ENCODE measurements around the gene MCFD2. TPM values are rescaled to one million over a fixed set of nuclear protein-coding genes. Genes with fewer than 3 reads are reported as not detected.
"Not testable (repeated sequence)": the region's sequence is repeated elsewhere in the genome, so short reads cannot be mapped to it uniquely, and the experiment has no call there.

MCFD2 gene
- total and polyA plus RNA-seq, 10 donors: 10.3 to 112 (median 65.5) TPM

- peaks cover 0 to 25% (median 6%) of the 10 kb centered on the region in 6 donors for H3K4me1 ChIP-seq
- peak overlapping the region in 6 of 8 donors; percentile 14 to 88 (median 45) for H3K27ac ChIP-seq
- WGBS, 5 donors: 63 to 79% (median 65%) methylated on average over 8 of the region's 8 CpGs
- no peaks in the 10 kb centered on the region for H3K36me3 ChIP-seq
- TF ChIP-seq POLR2AphosphoS5 (IDR thresholded peaks at IDR 0.05): peak; percentile 33 to 69 (median 44)
- no peak for TF ChIP-seq POLR2A (IDR thresholded peaks at IDR 0.05)
- no peak for TF ChIP-seq CTCF (IDR thresholded peaks at IDR 0.05 in 8 of 11, conservative IDR thresholded peaks at IDR 0.05 in 3 of 11)
- intact Hi-C loops (cut with DNase I; ENCODE audit: low total_unique reads): no loop called here
- H3K27me3 ChIP-seq (replicated peaks in 1 of 7): no peaks in the 10 kb centered on the region
- no peak overlapping the region for H3K4me3 ChIP-seq
- no peaks in the 10 kb centered on the region for H3K9me3 ChIP-seq
- DNase-seq: no peak
These were observed 36.7 kb downstream of the MCFD2 start for GRCh38 chr2:46878886-46879285.

- DNase-seq: no peak
- no peak overlapping the region for H3K4me3 ChIP-seq
- peak overlapping the region in 4 of 8 donors; percentile 37 to 88 (median 62) for H3K27ac ChIP-seq
- H3K9me3 ChIP-seq: no peaks in the 10 kb centered on the region
- 88 to 95% (median 90%) methylated on average over 5 of the region's 5 CpGs for WGBS, 5 donors
- TF ChIP-seq CTCF (IDR thresholded peaks at IDR 0.05 in 8 of 11, conservative IDR thresholded peaks at IDR 0.05 in 3 of 11): peak in 1 of 11 experiments; percentile 2
- no peak for TF ChIP-seq POLR2AphosphoS5 (IDR thresholded peaks at IDR 0.05)
- TF ChIP-seq POLR2A (IDR thresholded peaks at IDR 0.05): no peak
- intact Hi-C loops (cut with DNase I; ENCODE audit: low total_unique reads): no loop called here
- H3K27me3 ChIP-seq (replicated peaks in 1 of 7): no peaks in the 10 kb centered on the region
- peaks cover 0 to 30% (median 9%) of the 10 kb centered on the region in 6 donors for H3K4me1 ChIP-seq
- no peaks in the 10 kb centered on the region for H3K36me3 ChIP-seq
These were observed 37.2 kb downstream of the MCFD2 start for GRCh38 chr2:46878240-46878877.

GRCh38 chr2:46877619-46878113 is 37.9 kb downstream of the MCFD2 start:
- Histone ChIP-seq H3K27me3 (replicated peaks in 1 of 7) (no peaks in the 10 kb centered on the region), H3K9me3 (no peaks in the 10 kb centered on the region), H3K27ac (peak overlapping the region in 4 of 8 donors; percentile 37 to 88 (median 62)), H3K36me3 (no peaks in the 10 kb centered on the region), H3K4me1 (peaks cover 0 to 34% (median 11%) of the 10 kb centered on the region in 6 donors), H3K4me3 (no peak overlapping the region)
- WGBS, 5 donors: 89 to 95% (median 91%) methylated on average over 5 of the region's 5 CpGs
- TF ChIP-seq POLR2A (IDR thresholded peaks at IDR 0.05): no peak
- no peak for TF ChIP-seq POLR2AphosphoS5 (IDR thresholded peaks at IDR 0.05)
- no peak for TF ChIP-seq CTCF (IDR thresholded peaks at IDR 0.05 in 8 of 11, conservative IDR thresholded peaks at IDR 0.05 in 3 of 11)
- DNase-seq: no peak
- intact Hi-C loops (cut with DNase I; ENCODE audit: low total_unique reads): no loop called here

DNA sequence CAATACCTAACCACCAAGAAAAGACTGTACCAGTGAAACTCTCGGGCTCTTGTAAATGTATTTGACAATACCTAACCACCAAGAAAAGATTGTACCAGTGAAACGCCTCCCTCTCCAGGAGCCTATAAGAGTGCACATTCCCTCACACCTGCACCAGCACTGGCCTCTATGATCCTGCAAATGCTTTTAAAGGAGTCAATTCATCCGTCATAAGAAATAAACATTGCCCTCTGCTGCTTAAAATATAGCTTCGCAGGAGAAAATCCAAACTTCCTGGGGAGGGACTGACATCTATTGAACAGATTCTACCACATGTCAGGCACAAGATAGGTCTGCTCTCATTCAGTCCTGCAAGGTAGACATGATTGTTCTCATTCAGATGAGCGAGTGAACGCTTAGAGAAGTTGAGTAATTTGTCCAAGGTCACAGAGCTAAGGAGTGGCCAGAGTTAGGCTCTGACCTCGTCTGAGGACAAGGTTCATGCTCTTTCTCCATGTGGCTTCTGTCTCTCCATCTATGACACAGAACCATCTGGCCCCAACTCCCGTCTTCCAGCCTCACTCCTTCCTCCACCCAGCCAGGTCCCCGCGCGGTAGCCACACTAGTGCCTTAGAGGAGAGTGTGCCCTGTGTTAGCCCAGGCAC is 38.7 kb downstream of the MCFD2 start:
- WGBS, 5 donors: 36 to 42% (median 41%) methylated on average over 11 of the region's 11 CpGs
- no peaks in the 10 kb centered on the region for H3K9me3 ChIP-seq
- H3K4me3 ChIP-seq: no peak overlapping the region
- H3K27ac ChIP-seq: peak overlapping the region in 4 of 8 donors; percentile 37 to 88 (median 62)
- intact Hi-C loops (cut with DNase I; ENCODE audit: low total_unique reads): no loop called here
- no peak for TF ChIP-seq POLR2A (IDR thresholded peaks at IDR 0.05)
- TF ChIP-seq POLR2AphosphoS5 (IDR thresholded peaks at IDR 0.05): peak in 2 of 3 donors; percentile 65 to 70
- TF ChIP-seq CTCF (IDR thresholded peaks at IDR 0.05 in 8 of 11, conservative IDR thresholded peaks at IDR 0.05 in 3 of 11): peak in 9 of 11 experiments; percentile 18 to 68 (median 54)
- no peaks in the 10 kb centered on the region for H3K36me3 ChIP-seq
- no peaks in the 10 kb centered on the region for H3K27me3 ChIP-seq (replicated peaks in 1 of 7)
- H3K4me1 ChIP-seq: peaks cover 0 to 34% (median 11%) of the 10 kb centered on the region in 6 donors
- DNase-seq: no peak

DNA sequence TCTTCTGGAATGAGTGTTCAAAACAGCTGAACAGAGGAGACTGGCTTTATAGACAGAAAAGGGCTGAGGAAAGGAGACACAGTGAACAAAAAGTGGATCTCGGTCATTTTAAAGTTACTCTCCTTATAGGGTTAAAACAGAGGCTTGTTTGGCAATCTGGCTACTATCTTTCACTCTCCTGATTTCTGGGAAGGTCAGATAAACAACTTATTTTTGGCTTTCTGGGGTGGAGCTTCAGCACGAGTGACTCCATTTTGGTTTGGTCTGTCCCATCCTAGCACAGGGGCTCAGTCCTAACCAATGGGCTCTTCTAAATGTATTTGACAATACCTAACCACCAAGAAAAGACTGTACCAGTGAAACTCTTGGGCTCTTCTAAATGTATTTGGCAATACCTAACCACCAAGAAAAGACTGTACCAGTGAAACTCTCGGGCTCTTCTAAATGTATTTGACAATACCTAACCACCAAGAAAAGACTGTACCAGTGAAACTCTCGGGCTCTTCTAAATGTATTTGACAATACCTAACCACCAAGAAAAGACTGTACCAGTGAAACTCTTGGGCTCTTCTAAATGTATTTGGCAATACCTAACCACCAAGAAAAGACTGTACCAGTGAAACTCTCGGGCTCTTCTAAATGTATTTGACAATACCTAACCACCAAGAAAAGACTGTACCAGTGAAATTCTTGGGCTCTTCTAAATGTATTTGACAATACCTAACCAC is 39.5 kb downstream of the MCFD2 start:
- H3K4me3 ChIP-seq; H3K9me3 ChIP-seq; H3K27me3 ChIP-seq (replicated peaks in 1 of 7); H3K36me3 ChIP-seq; DNase-seq; intact Hi-C loops (cut with DNase I; ENCODE audit: low total_unique reads): not testable (repeated sequence)
- peak overlapping the region in 3 of 8 donors; percentile 39 to 88 (median 53) for H3K27ac ChIP-seq
- H3K4me1 ChIP-seq: peaks cover 0 to 29% (median 11%) of the 10 kb centered on the region in 6 donors
- 49 to 78% (median 70%) methylated on average over 3 to 5 of the region's 5 CpGs for WGBS, 5 donors
